Endothelial cell of hepatic sinusoid (primary cell): Measurements from ENCODE around the gene CLCF1.
"Not testable (repeated sequence)": the region's sequence is repeated elsewhere in the genome, so short reads cannot be mapped to it uniquely, and the experiment has no call there.

Experiments
- in situ Hi-C: cut with HindIII; loops from 2 replicates; pipeline ENCODE4 v1.10.0; 2017; ENCODE audit warnings: low sequenced_read_pairs

The CLCF1 gene

DNA sequence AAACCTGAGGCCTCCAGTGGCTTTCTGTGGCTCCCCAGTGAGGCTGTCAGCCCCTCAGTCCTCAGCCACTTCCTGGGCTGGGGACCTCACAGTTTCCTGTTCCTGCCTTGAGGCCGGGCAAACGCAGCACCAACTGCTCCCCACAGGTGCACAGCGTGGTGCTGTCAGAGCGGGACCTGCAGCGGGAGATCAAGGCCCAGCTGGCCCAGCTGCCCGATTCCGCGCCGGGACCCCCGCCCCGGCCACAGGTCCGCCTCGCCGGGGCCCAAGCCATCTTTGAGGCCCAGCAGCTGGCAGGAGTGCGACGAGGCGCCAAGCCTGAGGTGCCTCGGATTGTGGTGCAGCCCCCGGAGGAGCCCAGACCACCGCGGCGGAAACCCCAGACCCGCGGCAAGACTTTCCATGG is 35.9 kb upstream of the CLCF1 start:
- in situ Hi-C loops, result no loop called here

DNA sequence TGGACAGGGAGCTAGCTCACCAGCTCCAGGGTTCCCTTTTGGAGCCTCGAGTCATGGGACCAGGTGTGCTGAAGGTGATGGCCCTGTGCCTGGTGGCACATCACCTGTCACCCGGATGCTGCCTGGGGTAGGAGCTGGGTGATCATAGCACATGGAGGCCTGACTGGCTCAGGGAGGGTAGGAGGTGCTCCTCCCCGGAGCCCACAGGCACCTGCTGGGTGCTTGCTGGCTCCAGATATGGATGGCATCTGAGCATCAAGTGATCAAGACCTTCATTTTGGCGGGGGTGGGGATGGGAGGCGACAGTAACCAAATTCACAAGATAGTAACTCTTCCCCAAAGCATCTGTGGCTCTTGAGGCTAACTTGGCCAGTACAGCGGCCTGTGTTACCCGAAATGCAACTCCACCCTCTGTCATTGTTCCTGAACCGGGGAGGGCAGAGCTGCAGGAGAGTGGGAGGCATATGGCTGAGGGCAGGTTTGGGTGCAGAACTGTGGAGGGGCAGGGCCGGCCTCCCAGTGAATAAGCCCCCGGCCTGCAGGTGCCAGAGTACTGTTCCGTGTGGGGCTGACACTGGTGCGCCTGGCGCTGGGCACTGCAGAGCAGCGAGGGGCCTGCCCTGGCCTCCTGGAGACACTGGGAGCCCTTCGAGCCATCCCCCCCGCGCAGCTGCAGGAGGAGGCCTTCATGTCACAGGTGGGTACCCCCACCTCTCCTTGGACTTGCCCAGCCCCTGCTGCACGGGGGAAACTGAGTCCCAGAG is 35.2 kb upstream of the CLCF1 start:
- in situ Hi-C loops, result no loop called here

DNA sequence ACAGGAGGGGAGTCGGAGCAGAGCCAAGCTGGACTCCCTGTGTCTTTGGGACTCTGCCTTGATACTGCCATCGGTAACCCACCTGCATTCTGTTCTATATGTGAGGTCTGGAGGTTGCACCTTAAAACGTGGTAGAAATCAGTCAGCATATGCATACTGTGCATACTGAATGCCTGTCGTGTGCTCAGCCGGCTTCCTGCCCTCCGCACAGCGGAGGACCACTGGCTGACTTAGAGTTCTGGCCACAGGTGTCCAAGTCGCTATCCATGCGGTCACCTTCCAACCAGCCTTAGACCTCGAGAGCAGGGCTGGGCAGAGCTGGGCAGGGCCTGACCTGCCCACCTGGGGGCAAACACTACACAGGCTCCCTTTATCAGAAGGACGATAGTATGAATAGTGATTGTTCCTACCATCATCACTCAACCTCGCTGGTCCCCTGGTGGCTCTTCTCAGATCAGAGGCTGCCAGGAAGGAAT is 34.3 kb upstream of the CLCF1 start:
- in situ Hi-C loops, result no loop called here

DNA sequence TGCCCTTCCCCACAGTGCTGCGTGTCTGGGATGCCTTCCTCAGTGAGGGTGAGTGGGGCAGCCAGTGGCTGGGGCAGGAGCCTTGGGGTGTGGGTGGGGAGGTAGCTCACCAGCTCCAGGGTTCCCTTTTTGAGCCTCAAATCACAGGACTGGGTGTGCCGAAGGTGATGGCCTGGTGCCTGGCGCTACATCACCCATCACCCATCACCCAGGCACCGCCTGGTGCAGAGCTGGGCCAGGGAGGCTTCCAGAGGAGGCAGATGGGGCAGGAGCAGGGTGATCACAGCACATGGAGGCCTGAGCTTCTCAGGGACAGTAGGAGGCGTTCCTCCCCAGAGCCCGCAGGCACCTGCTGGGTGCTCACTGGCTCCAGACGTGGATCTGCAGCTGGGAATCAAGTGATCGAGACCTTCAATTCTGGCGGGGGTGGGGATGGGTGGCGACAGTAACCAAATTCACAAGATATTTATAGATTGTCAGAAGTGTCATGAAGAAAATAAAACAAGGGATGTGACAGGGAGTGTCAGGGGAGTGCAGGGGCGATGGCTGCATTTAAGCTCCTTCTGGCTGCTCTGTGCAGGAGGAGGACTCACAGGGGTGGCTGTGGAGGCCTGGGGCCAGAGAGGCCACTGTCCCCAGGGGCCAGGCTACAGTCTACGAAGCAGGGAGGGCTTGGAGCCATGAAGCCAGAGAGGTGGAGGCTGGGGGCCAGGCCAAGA is 33.7 kb upstream of the CLCF1 start:
- in situ Hi-C loops, result no loop called here

DNA sequence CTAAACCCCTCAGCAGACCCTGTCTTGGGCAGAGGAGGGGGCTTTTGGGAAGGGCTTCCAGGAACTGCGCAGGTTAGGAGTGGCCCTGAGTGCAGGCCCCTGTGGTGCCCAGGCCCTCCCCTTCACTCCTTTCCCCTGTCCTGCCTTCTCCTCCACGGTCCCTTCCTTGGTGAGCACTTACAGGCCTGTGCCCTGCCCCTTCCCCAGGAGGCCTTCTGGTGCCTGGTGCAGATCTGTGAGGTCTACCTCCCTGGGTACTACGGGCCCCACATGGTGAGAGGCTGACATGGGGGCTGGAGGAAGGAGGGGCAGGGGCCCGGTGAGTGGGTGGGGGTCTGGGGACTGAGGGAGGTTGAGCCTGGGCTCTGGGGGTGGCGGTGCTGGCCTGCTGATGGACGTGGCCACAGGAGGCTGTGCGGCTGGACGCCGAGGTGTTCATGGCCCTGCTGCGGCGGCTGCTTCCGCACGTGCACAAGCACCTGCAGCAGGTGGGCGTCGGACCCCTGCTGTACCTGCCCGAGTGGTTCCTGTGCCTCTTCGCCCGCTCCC is 33.1 kb upstream of the CLCF1 start:
- in situ Hi-C loops, result no loop called here

DNA sequence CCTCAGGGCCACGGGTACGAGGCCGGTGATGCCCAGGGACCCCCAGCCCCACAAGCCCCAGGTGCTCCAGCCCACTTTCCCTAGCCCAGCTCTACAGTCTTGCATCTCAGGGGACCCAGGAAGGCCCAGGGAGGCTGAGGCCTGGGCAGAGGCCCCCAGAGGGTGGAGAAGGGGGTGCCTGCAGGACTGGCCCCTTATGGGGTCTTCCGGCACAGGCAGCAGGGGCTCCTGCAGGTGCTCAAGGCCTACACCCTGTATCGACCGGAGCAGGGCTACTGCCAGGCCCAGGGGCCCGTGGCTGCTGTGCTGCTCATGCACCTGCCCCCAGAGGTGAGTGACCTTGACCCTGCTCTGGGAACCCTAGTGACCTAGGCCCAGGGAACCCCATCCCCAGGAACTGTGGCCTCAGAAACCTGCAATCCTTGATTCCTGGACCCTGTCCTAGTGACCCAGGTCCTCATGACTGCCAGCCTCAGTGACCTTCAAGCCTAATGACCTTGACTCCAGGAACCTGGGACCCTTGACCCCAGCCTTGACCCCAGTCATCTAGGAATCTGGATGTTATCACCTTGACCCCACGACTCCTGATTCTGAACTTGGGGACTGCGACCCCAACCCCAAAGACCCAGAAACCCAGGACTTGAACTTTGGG is 32.4 kb upstream of the CLCF1 start:
- in situ Hi-C loops, result no loop called here

DNA sequence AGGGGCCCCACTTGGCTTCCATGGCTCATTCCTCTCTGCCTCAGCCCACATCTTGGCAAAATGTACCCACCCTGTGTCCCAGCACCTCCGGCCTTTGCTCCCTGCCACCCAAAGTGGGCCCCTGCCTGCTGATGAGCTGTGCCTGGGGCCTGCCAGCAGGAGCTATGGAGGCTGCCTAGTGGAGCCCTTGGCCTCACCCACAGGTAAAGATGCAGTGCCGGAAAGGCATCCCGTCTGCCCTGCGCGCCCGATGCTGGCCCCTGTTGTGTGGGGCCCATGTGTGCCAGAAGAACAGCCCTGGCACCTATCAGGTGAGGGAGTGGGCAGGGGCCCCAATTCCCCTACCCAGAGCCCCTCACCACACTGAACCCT is 31.8 kb upstream of the CLCF1 start:
- in situ Hi-C loops, result no loop called here

DNA sequence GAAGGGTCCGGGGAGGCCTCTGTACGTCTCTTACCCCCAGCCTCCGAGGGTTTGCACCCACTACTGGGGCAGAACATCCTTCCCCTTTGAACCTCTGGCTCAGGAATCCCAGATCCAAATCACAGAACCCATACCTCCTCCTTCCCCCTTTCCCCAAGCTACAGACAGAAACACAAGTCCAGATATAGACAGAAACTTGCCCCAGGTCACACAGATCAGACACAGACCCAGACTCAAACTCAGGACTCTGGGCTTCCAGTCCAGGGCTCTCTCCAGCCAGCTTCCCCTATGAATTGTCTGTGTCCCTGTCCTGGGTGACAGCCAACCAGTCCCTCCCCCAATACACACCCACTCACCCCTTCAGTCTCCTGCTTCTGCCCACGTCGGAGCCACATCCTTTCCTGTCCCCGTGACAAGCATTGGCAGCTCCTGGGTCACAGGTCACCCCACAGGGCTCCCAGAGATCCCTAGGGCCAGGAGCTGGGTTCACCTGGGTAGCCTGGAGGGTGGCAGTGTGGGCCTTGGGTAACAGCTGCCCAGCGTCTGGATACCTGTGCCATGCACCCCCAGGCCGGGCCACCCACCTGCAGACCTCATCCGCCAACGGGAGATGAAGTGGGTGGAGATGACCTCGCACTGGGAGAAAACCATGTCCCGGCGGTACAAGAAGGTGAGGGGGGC is 31.3 kb upstream of the CLCF1 start:
- in situ Hi-C loops, result no loop called here

DNA sequence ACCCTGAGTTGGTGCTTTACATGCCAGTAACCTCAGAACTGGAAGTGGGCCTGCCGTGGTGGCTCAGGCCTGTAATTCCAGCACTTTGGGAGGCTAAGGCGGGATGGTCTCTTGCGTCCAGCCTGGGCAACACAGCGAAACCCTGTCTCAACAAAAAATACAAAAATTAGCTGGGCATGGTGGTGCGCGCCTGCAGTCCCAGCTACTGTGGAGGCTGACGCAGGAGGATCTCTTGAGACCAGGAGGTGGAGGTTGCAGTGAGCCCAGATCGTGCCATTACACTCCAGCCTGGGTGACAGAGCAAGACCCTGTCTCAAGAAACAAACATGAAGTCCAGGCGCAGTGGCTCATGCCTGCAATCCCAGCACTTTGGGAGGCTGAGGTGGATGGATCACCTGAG is 29.7 kb upstream of the CLCF1 start:
- in situ Hi-C loops, result not testable (repeated sequence)

DNA sequence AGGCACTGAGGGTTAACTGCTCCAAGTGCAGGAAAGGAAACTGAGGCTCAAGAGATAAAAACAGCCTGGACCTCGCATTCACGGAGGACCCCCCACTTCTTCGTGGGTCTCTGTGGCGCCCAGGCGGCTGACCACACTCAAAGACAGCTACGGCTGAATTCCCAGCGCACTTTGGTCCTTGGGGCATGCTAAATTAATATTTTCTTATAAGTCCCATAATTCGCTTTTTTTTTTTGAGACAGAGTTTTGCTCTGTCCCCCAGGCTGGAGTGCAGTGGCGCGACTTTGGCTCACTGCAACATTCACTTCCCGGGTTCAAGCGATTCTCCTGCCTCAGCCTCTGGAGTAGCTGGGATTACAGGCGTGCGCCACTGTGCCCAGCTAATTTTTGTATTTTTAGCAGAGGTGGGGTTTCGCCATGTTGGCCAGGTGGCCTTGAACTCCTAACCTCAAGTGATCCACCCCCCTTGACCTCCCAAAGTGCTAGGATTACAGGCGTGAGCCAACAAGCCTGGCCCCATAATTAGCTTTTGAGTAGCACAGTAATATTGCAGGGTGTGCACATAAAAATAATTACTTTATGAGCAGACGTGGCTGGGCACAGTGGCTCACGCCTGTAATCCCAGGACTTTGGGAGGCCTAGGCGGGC is 28.9 kb upstream of the CLCF1 start:
- in situ Hi-C loops, result not testable (repeated sequence)

DNA sequence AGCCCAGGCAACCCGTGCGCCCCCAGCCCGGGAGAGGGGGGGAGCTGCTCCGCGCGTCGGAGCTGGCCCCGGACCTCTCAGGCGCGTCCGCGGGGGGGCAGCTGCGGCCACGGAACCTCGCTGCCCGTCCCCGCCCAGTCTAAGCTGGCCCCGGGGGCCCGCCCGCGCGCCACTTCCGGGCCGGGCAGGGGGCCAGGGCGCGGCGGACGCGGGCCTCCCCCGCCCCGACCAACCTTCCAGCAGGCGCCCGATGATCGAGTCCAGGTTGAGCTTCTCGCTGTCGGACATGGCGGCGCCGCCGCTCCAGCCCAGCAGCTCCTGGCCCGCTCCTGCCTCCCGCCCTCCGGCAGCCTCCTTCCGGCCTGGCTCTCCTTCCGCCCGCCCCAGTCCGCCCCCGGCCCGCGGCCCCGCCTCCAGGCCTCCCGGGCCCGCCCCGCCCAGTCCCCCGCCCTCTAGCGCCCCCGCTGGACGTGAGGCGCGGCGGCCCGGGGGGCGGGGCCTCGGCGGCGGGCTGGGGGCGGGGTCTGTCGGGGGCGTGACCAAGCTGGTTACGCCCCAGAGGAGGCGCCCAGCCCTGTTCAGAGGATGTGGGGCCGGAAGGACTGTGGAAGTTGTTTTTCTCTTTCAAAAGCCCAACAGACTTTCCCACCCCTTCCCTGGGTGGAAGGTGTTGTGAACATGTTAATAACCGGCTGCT is 28.2 kb upstream of the CLCF1 start, which contains the start of gene PPP1CA:
Gene PPP1CA, minus strand, starts transcription at position 364 of the 697 bp plus-strand sequence. Its CDS starts 76 bp downstream, at position 288.
- in situ Hi-C loops, result no loop called here

DNA sequence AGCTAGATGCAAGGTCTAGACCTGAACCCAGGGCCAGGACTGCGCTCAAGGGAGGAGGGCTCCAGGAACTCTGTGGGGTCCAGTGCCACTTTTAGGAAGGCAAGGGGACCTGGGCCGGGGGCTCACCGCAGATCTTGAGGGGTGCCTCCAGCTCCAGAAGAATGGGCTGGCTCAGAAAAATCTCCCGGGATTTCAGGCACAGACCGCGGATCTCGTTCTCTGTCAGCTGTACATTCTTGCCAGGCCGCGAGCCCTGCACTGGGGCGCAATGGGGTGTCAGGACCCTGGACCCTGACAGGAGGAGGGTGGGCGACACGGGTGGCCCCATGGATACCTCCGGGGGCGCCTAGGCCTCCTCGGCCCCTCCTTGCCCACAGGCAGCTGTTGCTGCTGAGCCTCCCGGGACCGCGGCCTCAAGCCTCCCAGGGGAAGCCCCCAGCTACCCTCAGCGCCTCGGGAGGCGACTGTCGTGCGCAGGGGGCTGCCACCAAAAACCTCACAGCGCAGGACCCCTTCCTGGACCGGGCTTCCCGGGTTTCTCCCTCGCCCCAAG is 27.6 kb upstream of the CLCF1 start:
- in situ Hi-C loops, result no loop called here

DNA sequence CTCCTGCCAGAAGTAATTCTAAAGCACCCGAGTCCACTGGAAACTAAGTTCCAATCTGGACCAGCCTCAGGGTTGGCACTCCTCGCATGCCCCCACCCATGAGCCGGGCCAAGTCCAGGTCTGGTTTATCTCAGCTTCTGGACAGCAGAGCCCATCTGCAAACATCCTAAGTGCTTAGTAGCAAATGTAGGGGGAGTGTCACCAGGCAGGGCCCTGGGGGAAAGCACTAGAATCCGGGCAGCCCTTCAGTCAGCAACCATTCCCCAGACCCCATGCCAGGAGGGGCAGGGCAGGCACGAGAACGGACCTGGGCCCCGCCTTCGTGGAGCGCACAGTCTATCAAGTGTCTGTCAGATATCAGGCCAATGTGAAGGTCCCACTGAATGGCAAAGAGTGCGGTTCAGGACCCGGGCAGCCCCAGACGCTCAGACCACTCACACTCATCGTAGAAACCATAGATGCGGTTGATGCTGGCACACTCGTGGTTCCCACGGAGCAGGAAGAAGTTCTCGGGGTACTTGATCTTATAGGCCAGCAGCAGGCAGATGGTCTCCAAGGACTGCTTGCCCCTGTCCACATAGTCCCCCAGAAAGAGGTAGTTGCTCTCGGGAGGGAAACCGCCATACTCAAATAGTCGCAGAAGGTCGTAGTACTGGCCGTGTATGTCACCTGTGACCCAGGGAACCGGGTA is 27.0 kb upstream of the CLCF1 start:
- in situ Hi-C loops, result no loop called here

DNA sequence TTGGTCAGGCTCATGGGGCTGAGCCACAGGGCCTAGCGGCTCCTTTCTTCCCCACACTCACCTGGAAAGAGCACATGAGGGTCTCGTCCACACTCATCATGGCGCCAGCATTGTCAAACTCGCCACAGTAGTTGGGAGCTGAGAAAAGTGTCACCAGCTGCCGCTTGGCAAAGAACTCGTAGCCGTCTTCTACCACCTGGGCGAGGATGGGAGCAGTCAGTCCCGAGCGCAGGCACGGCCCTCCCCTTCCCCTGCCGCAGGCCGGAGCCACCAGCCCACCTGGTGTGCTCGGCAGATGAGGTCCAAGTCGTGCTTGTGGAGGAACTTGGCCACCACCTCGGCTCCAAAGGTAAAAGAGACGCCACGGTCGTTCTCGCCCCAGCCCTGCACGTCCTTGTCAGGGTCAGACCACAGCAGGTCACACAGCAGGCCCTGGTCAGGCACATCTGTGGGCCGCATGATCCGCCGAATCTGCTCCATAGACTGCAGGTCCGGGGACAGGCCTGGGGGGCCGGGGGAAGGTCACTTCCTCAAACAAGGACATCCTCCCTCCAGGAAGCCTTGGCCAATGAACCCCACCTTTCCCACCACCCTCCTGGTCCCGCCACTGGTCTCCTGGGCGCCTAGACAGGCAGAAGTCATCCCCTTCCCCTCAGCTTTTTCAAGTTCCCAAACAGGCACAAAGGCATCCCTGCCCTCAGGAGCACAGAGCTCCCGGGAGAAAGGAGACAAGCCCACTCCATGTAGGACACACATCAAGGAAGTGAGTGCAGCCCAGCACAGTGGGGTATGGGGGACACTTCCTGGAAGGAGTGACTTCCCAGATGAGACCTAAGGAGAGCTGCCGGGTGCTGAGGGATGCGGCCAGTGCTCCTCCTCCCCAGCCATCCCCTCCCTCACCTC is 25.5 kb upstream of the CLCF1 start:
- in situ Hi-C loops, result no loop called here

DNA sequence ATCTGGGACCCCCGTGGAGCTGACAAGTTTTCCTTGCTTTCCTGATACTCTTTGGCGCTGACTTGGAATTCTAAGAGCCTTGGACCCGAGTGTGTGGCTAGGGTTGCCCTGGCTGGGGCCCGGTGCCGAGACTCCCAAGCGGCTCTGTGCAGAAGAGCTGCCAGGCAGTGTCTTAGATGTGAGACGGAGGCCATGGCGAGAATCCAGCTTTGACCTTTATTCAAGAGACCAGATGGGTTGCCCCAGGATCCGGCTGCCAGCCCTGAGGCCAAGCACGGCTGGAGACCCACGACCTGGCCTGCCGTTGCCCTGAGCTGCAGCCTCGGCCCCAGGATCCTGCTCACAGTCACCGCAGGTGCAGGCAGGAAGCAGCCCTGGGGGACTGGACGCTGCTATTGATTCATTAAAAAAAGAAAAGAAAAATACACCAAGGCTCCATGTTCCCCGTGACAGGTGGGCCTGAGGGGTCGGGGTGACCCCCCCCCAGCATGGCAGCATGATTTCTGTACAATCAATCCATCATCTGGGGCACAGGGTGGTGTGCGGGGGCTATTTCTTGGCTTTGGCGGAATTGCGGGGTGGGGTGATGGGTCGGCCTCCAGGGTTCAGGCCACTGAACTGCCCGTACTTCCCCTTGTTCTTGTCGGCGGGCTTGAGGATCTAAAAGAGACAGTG is 24.7 kb upstream of the CLCF1 start:
- in situ Hi-C loops, result no loop called here

DNA sequence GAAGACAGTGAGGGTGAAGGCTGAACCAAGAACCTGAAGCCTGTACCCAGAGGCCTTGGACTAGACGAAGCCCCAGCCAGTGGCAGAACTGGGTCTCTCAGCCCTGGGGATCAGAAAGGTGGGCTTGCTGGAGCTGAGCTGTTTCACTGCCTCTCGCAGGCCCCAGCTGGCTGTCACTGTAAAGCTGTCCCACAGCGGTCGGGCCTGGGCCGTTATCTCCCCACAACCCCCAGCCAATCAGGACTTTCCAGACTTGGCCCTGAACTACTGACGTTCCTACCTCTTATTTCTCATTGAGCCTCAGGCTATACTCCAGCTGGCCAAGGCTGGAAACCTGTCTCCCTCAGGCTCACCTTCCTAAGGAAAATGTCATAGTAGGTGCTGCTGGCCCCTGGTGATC is 24.1 kb upstream of the CLCF1 start:
- in situ Hi-C loops, result no loop called here

DNA sequence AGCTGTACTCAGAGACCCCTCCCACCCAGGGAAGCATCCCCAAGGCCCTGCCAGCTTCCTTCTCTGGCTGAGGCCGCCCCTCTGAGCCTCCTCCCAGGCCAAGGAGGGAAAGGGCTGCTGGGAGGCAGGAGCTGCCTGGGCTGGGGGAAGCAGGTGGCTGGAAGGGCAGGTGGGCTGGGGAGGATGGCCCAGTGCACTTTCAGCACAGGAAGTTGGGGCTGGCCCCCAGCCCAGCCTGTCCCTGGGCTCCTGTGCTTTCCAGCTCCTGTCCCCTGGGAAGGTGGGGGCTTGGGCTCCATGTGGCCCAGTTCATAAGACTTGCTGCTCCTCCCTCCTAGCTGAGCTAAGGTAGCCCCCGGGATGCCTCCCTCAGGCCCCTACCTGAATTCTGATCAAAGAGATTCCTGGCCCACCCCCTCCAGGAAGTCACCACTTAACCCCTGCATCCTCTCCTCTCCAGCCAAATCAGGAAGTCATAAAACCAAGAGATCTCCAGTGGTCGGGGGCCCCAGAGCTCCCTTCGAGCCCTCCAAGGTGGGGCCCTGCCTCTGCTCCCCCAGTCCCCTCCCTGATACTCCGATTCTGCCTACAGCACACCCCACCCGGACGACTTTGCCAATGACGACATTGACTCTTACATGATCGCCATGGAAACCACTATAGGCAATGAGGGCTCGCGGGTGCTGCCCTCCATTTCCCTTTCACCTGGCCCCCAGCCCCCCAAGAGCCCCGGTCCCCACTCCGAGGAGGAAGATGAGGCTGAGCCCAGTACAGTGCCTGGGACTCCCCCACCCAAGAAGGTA is 23.4 kb upstream of the CLCF1 start:
- in situ Hi-C loops, result no loop called here
